DOHH2 (cell line): ENCODE measurements around the gene EPHA6.

Source experiments
- CTCF ChIP-seq: fragments of 200-600 bp; sonication (generic); IDR thresholded peaks from one replicate; pipeline ENCODE4 v1.5.1; 2014; ENCODE audit warnings: antibody characterized with exemption, mild to moderate bottlenecking, low read depth, low read length; ENCODE audit not compliant: poor library complexity, severe bottlenecking
- EZH2phosphoT487 ChIP-seq: fragments of 200-600 bp; sonication (generic); IDR thresholded peaks from 2 replicates; pipeline ENCODE4 v1.6.1; 2017; ENCODE audit warnings: borderline replicate concordance, mild to moderate bottlenecking, antibody characterized with exemption, low read length, moderate library complexity, mixed read lengths

- no peak for TF ChIP-seq CTCF
- no peak for TF ChIP-seq EZH2phosphoT487
Observed at GRCh38 chr3:97646932-97647331, 832.5 kb downstream of the EPHA6 start.
